Activated CD4-positive, alpha-beta T cell treated with anti-CD3 and anti-CD28 coated beads, Interleukin-2, amount 50 U/mL, for 16 hours (primary cell): Measurements from ENCODE around the gene RAG1.

Experiments used
- DNase-seq: peaks from one replicate; pipeline ENCODE4 v3.0.0-alpha.2; 2020

Gene RAG1

GRCh38 chr11:36591433-36591832 is 23.6 kb downstream of the RAG1 start:
- no peak for DNase-seq

GRCh38 chr11:36594316-36594989 is 26.6 kb downstream of the RAG1 start, which contains the start of gene IFTAP:
Gene IFTAP (plus strand): TSS chr11:36594502. CDS start chr11:36610104, 15,602 bp downstream.
- peak; percentile 53 for DNase-seq

GRCh38 chr11:36596880-36597279 is 29.1 kb downstream of the RAG1 start:
- peak; percentile 14 for DNase-seq

- no peak for DNase-seq
These were observed 30.2 kb downstream of the RAG1 start, which contains the start of gene RAG2 for GRCh38 chr11:36598051-36598450. Gene RAG2 (minus strand): TSS chr11:36598236. CDS start chr11:36594168, 4,068 bp downstream.

GRCh38 chr11:36600180-36600579 is 32.4 kb downstream of the RAG1 start:
- no peak for DNase-seq

- no peak for DNase-seq
These were observed 33.3 kb downstream of the RAG1 start for GRCh38 chr11:36601155-36601554.

- no peak for DNase-seq
These were observed 34.3 kb downstream of the RAG1 start for GRCh38 chr11:36602135-36602534.

GRCh38 chr11:36605221-36606216 is 37.7 kb downstream of the RAG1 start:
- DNase-seq = no peak

GRCh38 chr11:36608491-36609199 is 40.8 kb downstream of the RAG1 start:
- DNase-seq = no peak

GRCh38 chr11:36609383-36609782 is 41.6 kb downstream of the RAG1 start:
- DNase-seq = no peak

GRCh38 chr11:36615826-36616225 is 48.0 kb downstream of the RAG1 start:
- no peak for DNase-seq

GRCh38 chr11:36617543-36618362 is 49.9 kb downstream of the RAG1 start:
- no peak for DNase-seq

GRCh38 chr11:36618363-36619047 is 50.7 kb downstream of the RAG1 start:
- DNase-seq = no peak

GRCh38 chr11:36619502-36619901 is 51.7 kb downstream of the RAG1 start:
- DNase-seq = no peak

- DNase-seq = no peak
These were observed 52.4 kb downstream of the RAG1 start for GRCh38 chr11:36620246-36620645.

GRCh38 chr11:36622431-36623136 is 54.8 kb downstream of the RAG1 start:
- DNase-seq = peak; percentile 18

- no peak for DNase-seq
These were observed 55.7 kb downstream of the RAG1 start for GRCh38 chr11:36623494-36623893.

GRCh38 chr11:36627006-36627405 is 59.2 kb downstream of the RAG1 start:
- DNase-seq = no peak

- no peak for DNase-seq
These were observed 59.7 kb downstream of the RAG1 start for GRCh38 chr11:36627471-36627870.

- no peak for DNase-seq
These were observed 60.3 kb downstream of the RAG1 start for GRCh38 chr11:36628141-36628540.

- DNase-seq = no peak
These were observed 61.0 kb downstream of the RAG1 start for GRCh38 chr11:36628765-36629244.
